GM13977 (cell line): ENCODE measurements around the gene SLC14A1.

ENCODE experiments used
- DNase-seq: peaks from one replicate; pipeline ENCODE4 v3.0.0; 2012; ENCODE audit warnings: low spot score
- in situ Hi-C: fragments of 300-500 bp; cut with MboI; formaldehyde crosslinking; loops from one replicate; pipeline ENCODE4 v1.12.0; 2022; ENCODE audit warnings: low sequenced_read_pairs, low pct_unique_long_range_greater_than_20kb, mixed read lengths, inconsistent platforms; ENCODE audit not compliant: unreplicated experiment
- TF ChIP-seq, protein P1 (sequence below): IDR thresholded peaks from 2 replicates; pipeline ENCODE4 v1.5.1; 2012; ENCODE audit warnings: mild to moderate bottlenecking, control low read depth; ENCODE audit not compliant: insufficient read depth; ENCODE audit errors: extremely low read depth, missing control alignments

The SLC14A1 gene

DNA sequence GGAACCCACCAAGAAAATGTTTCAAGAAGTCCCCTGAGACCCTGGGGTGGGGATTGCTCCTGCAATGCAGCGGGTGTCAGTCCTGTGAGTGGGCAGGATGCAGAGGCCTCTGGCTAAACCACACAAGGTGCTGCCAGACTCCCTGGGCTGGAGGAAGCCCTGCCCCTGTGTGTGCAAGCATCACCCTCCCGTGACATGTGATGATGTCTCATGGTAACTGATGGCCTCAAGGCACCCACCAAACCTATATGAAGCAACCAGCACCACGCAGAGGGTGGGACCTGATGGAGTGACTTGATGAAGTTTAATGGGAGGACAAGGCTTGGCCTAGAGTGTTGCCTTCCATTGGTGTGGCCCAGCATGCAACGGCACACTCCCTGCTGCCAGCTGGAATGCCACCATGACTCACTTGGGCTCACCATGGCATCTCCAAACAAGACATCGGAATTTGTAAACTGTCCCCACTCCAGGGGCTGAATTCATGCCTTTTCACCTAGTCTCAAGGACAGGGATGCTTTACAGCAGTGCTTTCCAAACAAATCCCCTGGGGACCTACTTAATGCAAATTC, 8.7 kb upstream of the SLC14A1 start:
- in situ Hi-C loops: no loop called here
- no peak for DNase-seq
- TF ChIP-seq, protein P1, sequence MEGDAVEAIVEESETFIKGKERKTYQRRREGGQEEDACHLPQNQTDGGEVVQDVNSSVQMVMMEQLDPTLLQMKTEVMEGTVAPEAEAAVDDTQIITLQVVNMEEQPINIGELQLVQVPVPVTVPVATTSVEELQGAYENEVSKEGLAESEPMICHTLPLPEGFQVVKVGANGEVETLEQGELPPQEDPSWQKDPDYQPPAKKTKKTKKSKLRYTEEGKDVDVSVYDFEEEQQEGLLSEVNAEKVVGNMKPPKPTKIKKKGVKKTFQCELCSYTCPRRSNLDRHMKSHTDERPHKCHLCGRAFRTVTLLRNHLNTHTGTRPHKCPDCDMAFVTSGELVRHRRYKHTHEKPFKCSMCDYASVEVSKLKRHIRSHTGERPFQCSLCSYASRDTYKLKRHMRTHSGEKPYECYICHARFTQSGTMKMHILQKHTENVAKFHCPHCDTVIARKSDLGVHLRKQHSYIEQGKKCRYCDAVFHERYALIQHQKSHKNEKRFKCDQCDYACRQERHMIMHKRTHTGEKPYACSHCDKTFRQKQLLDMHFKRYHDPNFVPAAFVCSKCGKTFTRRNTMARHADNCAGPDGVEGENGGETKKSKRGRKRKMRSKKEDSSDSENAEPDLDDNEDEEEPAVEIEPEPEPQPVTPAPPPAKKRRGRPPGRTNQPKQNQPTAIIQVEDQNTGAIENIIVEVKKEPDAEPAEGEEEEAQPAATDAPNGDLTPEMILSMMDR: no peak

DNA sequence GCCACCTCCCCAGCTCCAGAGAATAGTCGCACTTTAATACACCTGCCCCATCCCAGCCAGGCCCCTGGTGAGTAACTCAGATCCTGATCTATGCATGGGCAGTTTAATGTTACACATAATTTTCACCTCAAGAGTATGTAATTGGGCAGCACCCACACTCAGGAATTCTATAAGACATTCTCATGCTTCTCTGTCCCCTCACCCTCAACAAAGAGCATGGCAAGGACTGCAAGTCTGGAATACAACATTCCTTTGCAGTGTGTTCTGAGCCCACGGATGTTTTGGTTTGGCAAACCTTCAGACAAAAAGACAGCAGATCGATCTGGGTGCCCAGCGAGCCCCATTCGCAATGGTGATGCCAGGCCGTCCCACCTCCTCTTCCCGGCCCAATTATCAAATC, 4.9 kb upstream of the SLC14A1 start:
- in situ Hi-C loops: no loop called here
- DNase-seq: no peak
- TF ChIP-seq, protein P1: no peak

DNA sequence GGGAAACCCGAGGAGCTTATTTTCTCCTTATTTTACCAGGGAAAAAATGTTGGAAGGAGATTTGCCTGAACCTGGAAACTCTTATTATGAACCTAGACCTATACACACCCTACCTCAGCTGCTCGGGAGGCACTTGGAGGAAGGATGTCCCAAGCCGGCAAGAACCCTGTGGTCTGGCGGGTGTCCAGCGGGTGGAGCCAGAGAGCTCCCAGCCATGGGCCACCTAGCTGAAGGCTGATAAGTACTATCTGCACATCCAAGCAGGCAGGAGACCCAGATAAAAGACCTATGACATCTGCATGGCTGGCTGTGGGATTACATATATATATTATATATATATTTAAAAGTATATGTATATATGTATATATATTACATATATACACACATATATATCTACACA, 1.1 kb upstream of the SLC14A1 start:
- TF ChIP-seq, protein P1: peak; percentile 90
- peak; percentile 78 for DNase-seq
- in situ Hi-C loops: no loop called here

DNA sequence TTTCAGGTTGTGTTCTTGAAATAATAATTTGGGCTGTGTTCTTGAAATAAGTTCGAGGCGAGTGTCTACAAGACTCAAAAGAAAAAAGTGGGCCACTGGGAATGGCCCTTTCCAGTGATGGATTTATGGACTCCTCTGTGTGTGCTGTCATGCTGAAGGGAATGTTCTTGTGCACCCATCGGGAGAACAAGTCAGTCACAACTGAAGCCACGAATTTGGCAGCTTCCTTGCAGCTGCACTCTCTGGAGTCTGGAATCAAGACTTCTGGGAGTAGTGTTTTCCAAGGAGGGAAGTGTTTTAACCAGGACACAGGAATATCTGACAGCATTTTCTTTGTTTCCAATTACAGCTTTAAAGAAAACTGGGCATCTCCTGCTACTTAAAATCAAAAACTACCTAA, 620 bp downstream of the SLC14A1 start:
- in situ Hi-C loops: no loop called here
- no peak for DNase-seq
- TF ChIP-seq, protein P1: no peak

DNA sequence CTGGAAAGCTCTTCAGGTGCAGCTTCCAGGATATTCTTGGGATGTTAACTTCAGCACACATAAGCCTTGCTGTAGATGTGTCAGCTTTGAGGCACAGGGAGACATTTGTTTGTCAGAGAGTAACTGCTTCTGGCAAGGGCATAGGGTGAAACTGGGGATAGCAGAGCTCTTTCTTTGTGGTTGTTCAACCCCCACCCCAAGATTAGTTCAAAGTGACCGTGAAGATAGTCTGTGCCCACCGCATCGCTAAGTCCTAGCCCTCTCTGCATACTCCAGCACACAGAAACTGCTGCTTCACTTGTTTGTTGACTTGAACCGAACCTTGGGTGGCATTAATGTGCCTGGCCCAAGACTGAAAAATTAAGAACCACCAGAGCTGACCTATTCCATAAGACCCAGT, 1.4 kb downstream of the SLC14A1 start:
- TF ChIP-seq, protein P1: no peak
- in situ Hi-C loops: no loop called here
- DNase-seq: no peak

DNA sequence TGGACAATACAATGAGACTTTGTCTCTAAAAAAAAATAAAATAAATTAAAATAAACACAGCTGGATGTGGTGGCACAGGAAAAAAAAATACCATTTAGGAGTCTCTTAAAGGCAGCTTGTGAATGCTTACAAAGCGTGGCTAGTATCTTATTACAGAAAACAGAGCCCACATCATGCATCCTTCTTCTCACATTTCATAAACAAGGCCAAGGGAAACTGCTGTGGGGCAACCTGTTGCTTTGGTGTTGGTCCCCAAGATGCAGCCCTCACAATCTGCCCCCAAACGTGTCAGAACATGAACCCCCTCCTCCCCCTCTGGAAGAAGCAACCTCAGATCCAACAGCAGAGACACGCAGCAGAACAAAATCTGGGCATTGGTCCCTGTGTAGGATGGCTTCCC, 2.6 kb downstream of the SLC14A1 start:
- in situ Hi-C loops: no loop called here
- TF ChIP-seq, protein P1: no peak
- DNase-seq: no peak

DNA sequence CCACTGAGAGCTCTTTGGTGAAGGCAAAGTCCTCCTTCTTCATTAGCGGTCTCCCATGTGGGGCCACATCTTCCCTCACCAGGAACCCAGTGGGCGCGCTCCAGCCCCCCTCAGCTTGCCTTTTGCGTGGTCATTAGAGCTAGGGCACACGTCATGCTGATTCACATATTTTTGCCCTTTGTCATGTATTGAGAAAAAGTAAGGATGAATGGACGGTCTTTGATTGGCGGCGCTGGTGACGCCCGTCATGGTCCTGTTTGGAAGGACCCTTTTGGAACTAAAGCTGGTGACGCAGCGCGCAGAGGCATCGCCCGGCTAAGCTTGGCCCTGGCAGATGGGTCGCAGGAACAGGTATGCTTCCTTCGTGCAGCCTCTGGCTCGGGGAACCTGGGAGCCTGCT, 3.1 kb downstream of the SLC14A1 start:
- TF ChIP-seq, protein P1: no peak
- in situ Hi-C loops: no loop called here
- DNase-seq: no peak
